OCI-LY3 (cell line): ENCODE measurements around the gene HACD4.

ENCODE experiments used
- H2AFZ ChIP-seq: fragments of 200-600, 300-600 bp; shearing (Covaris generic); 2 replicates; pipeline ENCODE4 v1.6.0; 2014; ENCODE audit warnings: antibody characterized with exemption, low read depth, low read length
- H3K27ac ChIP-seq: fragments of 200-600, 300-600 bp; sonication (generic); 2 replicates; pipeline ENCODE4 v1.5.1; 2014; ENCODE audit warnings: mild to moderate bottlenecking, low read length, moderate library complexity, mixed read lengths
- H3K27me3 ChIP-seq: fragments of 200-600, 300-600 bp; sonication (generic); 2 replicates; pipeline ENCODE4 v1.6.1; 2014; ENCODE audit warnings: low read depth, low read length, mixed read lengths
- H3K36me3 ChIP-seq: fragments of 200-600, 300-600 bp; sonication (generic); replicated peaks from 2 replicates; pipeline ENCODE3; 2014; ENCODE audit warnings: low read depth, low read length, mixed read lengths
- H3K4me1 ChIP-seq: fragments of 300-600, 200-600 bp; sonication (generic); 2 replicates; pipeline ENCODE4 v1.6.1; 2014; ENCODE audit warnings: low read length, mixed read lengths
- H3K4me2 ChIP-seq: fragments of 200-600, 300-600 bp; sonication (generic); 2 replicates; pipeline ENCODE4 v1.6.1; 2014; ENCODE audit warnings: low read length, mixed read lengths
- H3K4me3 ChIP-seq: fragments of 300-600, 200-600 bp; sonication (generic); 2 replicates; pipeline ENCODE4 v1.5.1; 2014; ENCODE audit warnings: antibody characterized with exemption, mild to moderate bottlenecking, low read length, moderate library complexity
- H3K79me2 ChIP-seq: fragments of 300-600, 200-600 bp; shearing (Covaris generic); 2 replicates; pipeline ENCODE4 v1.6.1; 2014; ENCODE audit warnings: mild to moderate bottlenecking, low read length, mixed read lengths
- H3K9ac ChIP-seq: fragments of 300-600, 200-600 bp; shearing (Covaris generic); 2 replicates; pipeline ENCODE4 v1.6.0; 2014; ENCODE audit warnings: mild to moderate bottlenecking, low read length, moderate library complexity
- H3K9me3 ChIP-seq: fragments of 200-600, 300-600 bp; shearing (Covaris generic); 2 replicates; pipeline ENCODE4 v1.6.1; 2014; ENCODE audit warnings: low read length, mixed read lengths; ENCODE audit not compliant: insufficient read depth
- H4K20me1 ChIP-seq: fragments of 200-600, 300-600 bp; sonication (generic); 2 replicates; pipeline ENCODE4 v1.6.1; 2016; ENCODE audit warnings: low read length, mixed read lengths; ENCODE audit not compliant: insufficient read depth
- CTCF ChIP-seq: fragments of 200-600, 300-600 bp; sonication (generic); IDR thresholded peaks from 2 replicates; pipeline ENCODE4 v1.5.1; 2014; ENCODE audit warnings: antibody characterized with exemption, low read length, low read depth
- EZH2phosphoT487 ChIP-seq: fragments of 200-600 bp; shearing (Covaris generic); IDR thresholded peaks from 2 replicates; pipeline ENCODE4 v1.6.1; 2018; ENCODE audit warnings: antibody characterized with exemption, mixed run types, low read depth

Gene HACD4

GRCh38 chr9:20985851-20986600, 45.4 kb downstream of the HACD4 start:
- Histone ChIP-seq H3K4me2 (no peak overlapping the region), H3K9me3 (peaks cover 15% of the 10 kb centered on the region; the same call in 1 of the 2 replicates), H3K4me3 (no peak overlapping the region), H2AFZ (no peak overlapping the region), H4K20me1 (no peaks in the 10 kb centered on the region), H3K9ac (no peak overlapping the region), H3K36me3 (peaks cover 32% of the 10 kb centered on the region), H3K27ac (no peak overlapping the region), H3K4me1 (peaks cover 24% of the 10 kb centered on the region), H3K27me3 (no peaks in the 10 kb centered on the region), H3K79me2 (no peaks in the 10 kb centered on the region)
- TF ChIP-seq CTCF = no peak
- TF ChIP-seq EZH2phosphoT487 = no peak

GRCh38 chr9:20984506-20984905, 46.9 kb downstream of the HACD4 start:
- TF ChIP-seq EZH2phosphoT487 (no peak), CTCF (no peak)
- no peaks in the 10 kb centered on the region for H4K20me1 ChIP-seq
- no peaks in the 10 kb centered on the region for H3K27me3 ChIP-seq
- peaks cover 5% of the 10 kb centered on the region for H3K9me3 ChIP-seq
- H2AFZ ChIP-seq = no peak overlapping the region
- no peaks in the 10 kb centered on the region for H3K79me2 ChIP-seq
- H3K4me2 ChIP-seq = no peak overlapping the region
- H3K36me3 ChIP-seq = peaks cover 22% of the 10 kb centered on the region
- H3K4me1 ChIP-seq = peaks cover 32% of the 10 kb centered on the region
- H3K9ac ChIP-seq = no peak overlapping the region
- no peak overlapping the region for H3K4me3 ChIP-seq
- H3K27ac ChIP-seq = no peak overlapping the region

GRCh38 chr9:20981486-20981885, 50.0 kb downstream of the HACD4 start:
- H3K36me3 ChIP-seq = peaks cover 46% of the 10 kb centered on the region
- H3K79me2 ChIP-seq = no peaks in the 10 kb centered on the region
- H3K4me3 ChIP-seq = no peak overlapping the region; the same call in 1 of the 2 replicates
- TF ChIP-seq EZH2phosphoT487 (no peak), CTCF (no peak)
- peaks cover 12% of the 10 kb centered on the region for H3K9me3 ChIP-seq
- H3K9ac ChIP-seq = no peak overlapping the region
- no peaks in the 10 kb centered on the region for H4K20me1 ChIP-seq
- no peaks in the 10 kb centered on the region for H3K27me3 ChIP-seq
- H3K27ac ChIP-seq = peak overlapping the region; percentile 62
- no peak overlapping the region for H2AFZ ChIP-seq
- H3K4me1 ChIP-seq = peaks cover 17% of the 10 kb centered on the region
- H3K4me2 ChIP-seq = peak overlapping the region; percentile 59

- H3K27me3 ChIP-seq = no peaks in the 10 kb centered on the region
- H4K20me1 ChIP-seq = no peaks in the 10 kb centered on the region
- H3K9ac ChIP-seq = no peak overlapping the region
- no peaks in the 10 kb centered on the region for H3K79me2 ChIP-seq
- peak overlapping the region; percentile 62 for H3K27ac ChIP-seq
- H3K4me3 ChIP-seq = no peak overlapping the region; the same call in 1 of the 2 replicates
- TF ChIP-seq EZH2phosphoT487 = no peak
- no peak for TF ChIP-seq CTCF
- H3K9me3 ChIP-seq = peaks cover 15% of the 10 kb centered on the region
- peaks cover 50% of the 10 kb centered on the region for H3K36me3 ChIP-seq
- H3K4me2 ChIP-seq = peak overlapping the region; percentile 59
- H2AFZ ChIP-seq = no peak overlapping the region; the same call in 1 of the 2 replicates
- peaks cover 17% of the 10 kb centered on the region for H3K4me1 ChIP-seq
Observed at GRCh38 chr9:20980832-20981455, 50.5 kb downstream of the HACD4 start.
